HepG2 (cell line): ENCODE results near the gene FXYD6. TPM values are rescaled to one million over a fixed set of nuclear protein-coding genes. Genes with fewer than 3 reads are reported as not detected.

Source experiments
- MLX ChIP-seq: IDR thresholded peaks from 2 replicates; pipeline ENCODE4 v1.6.1; 2016
- ZNF292 ChIP-seq: sonication (generic); formaldehyde crosslinking; IDR thresholded peaks from 2 replicates; pipeline ENCODE4 v1.8.1; 2022; ENCODE audit warnings: mild to moderate bottlenecking, low read depth, missing genetic modification reagents, borderline replicate concordance
- polyA plus RNA-seq, 8 experiments: library from polyadenylated mRNA; depleted of rRNA in 3 of 8; stranded (reverse) in 7 of 8; unstranded in 1 of 8; fragments of >200 nt; fragmentation: Illumina TruSeq in 4 of 8; extraction: Trizol in 4 of 8; gene quantifications; 2 replicates each; pipeline versions ENCODE4 v1.2.1 to v1.2.3, GENCODE V29; 2011 to 2016; ENCODE audit warnings: low read depth in 4 of 8, missing spikeins in 1 of 8, mixed read lengths in 1 of 8; ENCODE audit not compliant: insufficient read depth in 1 of 8
- total RNA-seq, 5 experiments: library from RNA; depleted of rRNA; stranded (reverse); fragments of >200 nt; fragmentation: Illumina TruSeq; extraction: Trizol; gene quantifications; 2 replicates each; pipeline ENCODE4 v1.2.3, GENCODE V29; 2016; ENCODE audit warnings: low read depth in 1 of 5
- TF ChIP-seq, protein P1 (sequence below): IDR thresholded peaks from 2 replicates; pipeline ENCODE4 v1.6.1; 2016; ENCODE audit warnings: missing compliant biosample characterization, missing genetic modification reagents, borderline replicate concordance
- TF ChIP-seq, protein P2 (sequence below): sonication (generic); formaldehyde crosslinking; IDR thresholded peaks from 2 replicates; pipeline ENCODE4 v1.5.1; 2020; ENCODE audit warnings: mild to moderate bottlenecking, moderate library complexity, missing genetic modification reagents
- TF ChIP-seq, protein P3 (sequence below): sonication (generic); formaldehyde crosslinking; IDR thresholded peaks from 2 replicates; pipeline ENCODE4 v1.5.1; 2020; ENCODE audit warnings: mild to moderate bottlenecking, missing genetic modification reagents, moderate library complexity
- TF ChIP-seq, protein P4 (sequence below): sonication (generic); formaldehyde crosslinking; IDR thresholded peaks from 2 replicates; pipeline ENCODE4 v1.8.0; 2022; ENCODE audit warnings: missing genetic modification reagents, mild to moderate bottlenecking, moderate library complexity, borderline replicate concordance

The FXYD6 gene
- total and polyA plus RNA-seq, 2 of the 13 experiments (the other 11 are each of a cell fraction or from before 2014, with no cell fraction given) = not detected

GRCh38 chr11:117818041-117818873 lies 58.2 kb downstream of the FXYD6 start (continued):
- TF ChIP-seq, protein P1, sequence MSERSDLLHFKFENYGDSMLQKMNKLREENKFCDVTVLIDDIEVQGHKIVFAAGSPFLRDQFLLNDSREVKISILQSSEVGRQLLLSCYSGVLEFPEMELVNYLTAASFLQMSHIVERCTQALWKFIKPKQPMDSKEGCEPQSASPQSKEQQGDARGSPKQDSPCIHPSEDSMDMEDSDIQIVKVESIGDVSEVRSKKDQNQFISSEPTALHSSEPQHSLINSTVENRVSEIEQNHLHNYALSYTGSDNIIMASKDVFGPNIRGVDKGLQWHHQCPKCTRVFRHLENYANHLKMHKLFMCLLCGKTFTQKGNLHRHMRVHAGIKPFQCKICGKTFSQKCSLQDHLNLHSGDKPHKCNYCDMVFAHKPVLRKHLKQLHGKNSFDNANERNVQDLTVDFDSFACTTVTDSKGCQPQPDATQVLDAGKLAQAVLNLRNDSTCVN (CRISPR knock-in tag) = peak; percentile 93
- TF ChIP-seq, protein P2, sequence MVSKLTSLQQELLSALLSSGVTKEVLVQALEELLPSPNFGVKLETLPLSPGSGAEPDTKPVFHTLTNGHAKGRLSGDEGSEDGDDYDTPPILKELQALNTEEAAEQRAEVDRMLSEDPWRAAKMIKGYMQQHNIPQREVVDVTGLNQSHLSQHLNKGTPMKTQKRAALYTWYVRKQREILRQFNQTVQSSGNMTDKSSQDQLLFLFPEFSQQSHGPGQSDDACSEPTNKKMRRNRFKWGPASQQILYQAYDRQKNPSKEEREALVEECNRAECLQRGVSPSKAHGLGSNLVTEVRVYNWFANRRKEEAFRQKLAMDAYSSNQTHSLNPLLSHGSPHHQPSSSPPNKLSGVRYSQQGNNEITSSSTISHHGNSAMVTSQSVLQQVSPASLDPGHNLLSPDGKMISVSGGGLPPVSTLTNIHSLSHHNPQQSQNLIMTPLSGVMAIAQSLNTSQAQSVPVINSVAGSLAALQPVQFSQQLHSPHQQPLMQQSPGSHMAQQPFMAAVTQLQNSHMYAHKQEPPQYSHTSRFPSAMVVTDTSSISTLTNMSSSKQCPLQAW = 0 out of 2 replicates have a peak, but pooled peaks have one; percentile 5
- TF ChIP-seq, protein P3, sequence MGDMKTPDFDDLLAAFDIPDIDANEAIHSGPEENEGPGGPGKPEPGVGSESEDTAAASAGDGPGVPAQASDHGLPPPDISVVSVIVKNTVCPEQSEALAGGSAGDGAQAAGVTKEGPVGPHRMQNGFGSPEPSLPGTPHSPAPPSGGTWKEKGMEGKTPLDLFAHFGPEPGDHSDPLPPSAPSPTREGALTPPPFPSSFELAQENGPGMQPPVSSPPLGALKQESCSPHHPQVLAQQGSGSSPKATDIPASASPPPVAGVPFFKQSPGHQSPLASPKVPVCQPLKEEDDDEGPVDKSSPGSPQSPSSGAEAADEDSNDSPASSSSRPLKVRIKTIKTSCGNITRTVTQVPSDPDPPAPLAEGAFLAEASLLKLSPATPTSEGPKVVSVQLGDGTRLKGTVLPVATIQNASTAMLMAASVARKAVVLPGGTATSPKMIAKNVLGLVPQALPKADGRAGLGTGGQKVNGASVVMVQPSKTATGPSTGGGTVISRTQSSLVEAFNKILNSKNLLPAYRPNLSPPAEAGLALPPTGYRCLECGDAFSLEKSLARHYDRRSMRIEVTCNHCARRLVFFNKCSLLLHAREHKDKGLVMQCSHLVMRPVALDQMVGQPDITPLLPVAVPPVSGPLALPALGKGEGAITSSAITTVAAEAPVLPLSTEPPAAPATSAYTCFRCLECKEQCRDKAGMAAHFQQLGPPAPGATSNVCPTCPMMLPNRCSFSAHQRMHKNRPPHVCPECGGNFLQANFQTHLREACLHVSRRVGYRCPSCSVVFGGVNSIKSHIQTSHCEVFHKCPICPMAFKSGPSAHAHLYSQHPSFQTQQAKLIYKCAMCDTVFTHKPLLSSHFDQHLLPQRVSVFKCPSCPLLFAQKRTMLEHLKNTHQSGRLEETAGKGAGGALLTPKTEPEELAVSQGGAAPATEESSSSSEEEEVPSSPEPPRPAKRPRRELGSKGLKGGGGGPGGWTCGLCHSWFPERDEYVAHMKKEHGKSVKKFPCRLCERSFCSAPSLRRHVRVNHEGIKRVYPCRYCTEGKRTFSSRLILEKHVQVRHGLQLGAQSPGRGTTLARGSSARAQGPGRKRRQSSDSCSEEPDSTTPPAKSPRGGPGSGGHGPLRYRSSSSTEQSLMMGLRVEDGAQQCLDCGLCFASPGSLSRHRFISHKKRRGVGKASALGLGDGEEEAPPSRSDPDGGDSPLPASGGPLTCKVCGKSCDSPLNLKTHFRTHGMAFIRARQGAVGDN (CRISPR knock-in tag) = peak; percentile 37
- TF ChIP-seq MLX (CRISPR knock-in tag) (no peak), ZNF292 (no peak)
- TF ChIP-seq, protein P4, sequence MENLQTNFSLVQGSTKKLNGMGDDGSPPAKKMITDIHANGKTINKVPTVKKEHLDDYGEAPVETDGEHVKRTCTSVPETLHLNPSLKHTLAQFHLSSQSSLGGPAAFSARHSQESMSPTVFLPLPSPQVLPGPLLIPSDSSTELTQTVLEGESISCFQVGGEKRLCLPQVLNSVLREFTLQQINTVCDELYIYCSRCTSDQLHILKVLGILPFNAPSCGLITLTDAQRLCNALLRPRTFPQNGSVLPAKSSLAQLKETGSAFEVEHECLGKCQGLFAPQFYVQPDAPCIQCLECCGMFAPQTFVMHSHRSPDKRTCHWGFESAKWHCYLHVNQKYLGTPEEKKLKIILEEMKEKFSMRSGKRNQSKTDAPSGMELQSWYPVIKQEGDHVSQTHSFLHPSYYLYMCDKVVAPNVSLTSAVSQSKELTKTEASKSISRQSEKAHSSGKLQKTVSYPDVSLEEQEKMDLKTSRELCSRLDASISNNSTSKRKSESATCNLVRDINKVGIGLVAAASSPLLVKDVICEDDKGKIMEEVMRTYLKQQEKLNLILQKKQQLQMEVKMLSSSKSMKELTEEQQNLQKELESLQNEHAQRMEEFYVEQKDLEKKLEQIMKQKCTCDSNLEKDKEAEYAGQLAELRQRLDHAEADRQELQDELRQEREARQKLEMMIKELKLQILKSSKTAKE (CRISPR knock-in tag) = no peak
